Lung (tissue), 12 donors: ENCODE measurements around the gene RAB23. TPM values are rescaled to one million over a fixed set of nuclear protein-coding genes. Genes with fewer than 3 reads are reported as not detected.
A peak's percentile ranks its signal among the peaks of the same experiment; 100 is the strongest.

Experiments used
- ATAC-seq: fragments of 200-7000 bp; cut with Tn5 transposase; one replicate; pipeline ENCODE4 v1.9.1; 2020; ENCODE audit warnings: moderate number of reproducible peaks; ENCODE audit not compliant: insufficient read depth, low FRiP score
- DNase-seq, 3 donors: peaks; one replicate each; pipeline ENCODE4 v3.0.0-alpha.2; 2013 to 2017
- H3K27ac ChIP-seq, 2 donors: one replicate each; pipeline ENCODE4 v1.5.1; 2013; ENCODE audit warnings: mild to moderate bottlenecking in 2 of 2, moderate library complexity in 2 of 2, control low read depth in 1 of 2, inconsistent platforms in 1 of 2, low read depth in 1 of 2, low read length in 1 of 2
- H3K27me3 ChIP-seq, 3 donors: one replicate each; pipeline ENCODE4 v1.5.1; 2013; ENCODE audit warnings: low read length in 2 of 3; ENCODE audit not compliant: control insufficient read depth in 3 of 3, insufficient read depth in 3 of 3
- H3K36me3 ChIP-seq, 4 donors: one replicate each; pipeline ENCODE4 v1.5.1; 2013; ENCODE audit warnings: low read length in 4 of 4, mild to moderate bottlenecking in 1 of 4, moderate library complexity in 1 of 4; ENCODE audit not compliant: control insufficient read depth in 4 of 4, insufficient read depth in 4 of 4
- H3K4me1 ChIP-seq, 5 donors: one replicate each; pipeline ENCODE4 v1.5.1; 2013; ENCODE audit warnings: low read length in 5 of 5, mild to moderate bottlenecking in 2 of 5, moderate library complexity in 1 of 5; ENCODE audit not compliant: control insufficient read depth in 5 of 5, insufficient read depth in 5 of 5
- H3K4me3 ChIP-seq: one replicate; pipeline ENCODE4 v1.5.1; 2013; ENCODE audit warnings: mild to moderate bottlenecking, control low read depth, moderate library complexity
- H3K9ac ChIP-seq, 2 donors: one replicate each; pipeline ENCODE4 v1.5.1; 2013; ENCODE audit warnings: low read length in 2 of 2, control low read depth in 1 of 2; ENCODE audit not compliant: insufficient read depth in 1 of 2
- H3K9me3 ChIP-seq, 4 donors: one replicate each; pipeline ENCODE4 v1.5.1; 2013; ENCODE audit warnings: low read length in 3 of 4, mild to moderate bottlenecking in 1 of 4, moderate library complexity in 1 of 4; ENCODE audit not compliant: control insufficient read depth in 4 of 4, insufficient read depth in 3 of 4
- CTCF ChIP-seq: IDR thresholded peaks from 2 replicates; pipeline ENCODE4 v1.5.1; 2012; ENCODE audit warnings: mild to moderate bottlenecking; ENCODE audit errors: control extremely low read depth, extremely low read depth
- WGBS, 2 donors: extraction: QIAGEN DNeasy Blood & Tissue Kit; methylation state at CpG; one replicate each; pipeline ENCODE4 v1.1.7; 2013; 5-methylcytosine and 5-hydroxymethylcytosine counted together
- polyA plus RNA-seq, 2 donors: library from polyadenylated mRNA; stranded (reverse); fragments of 200-250 nt; gene quantifications; one replicate each; pipeline ENCODE4 v1.2.1, GENCODE V29; 2013
- total RNA-seq, 2 donors: library from RNA; depleted of rRNA in 1 of 2; stranded (reverse); fragments of >200 nt in 1 of 2; gene quantifications; one replicate each; pipeline ENCODE4 v1.2.1, GENCODE V29; 2014 to 2021
- donor health status: control.
- donor health status: control.
- donor health status: Bipolar disorder and iron deficiency.
- donor health status: healthy.
- donor health status: DM: yes; HTN: yes; CAD: no.

RAB23 gene
- total and polyA plus RNA-seq, 4 donors: 4.2 to 26.7 (median 6.9) TPM

GRCh38 chr6:57182017-57182432 is 40.1 kb downstream of the RAB23 start:
- no peak overlapping the region for H3K9ac ChIP-seq
- WGBS, 2 donors: 74 to 83% methylated on average over 2 of the region's 2 CpGs
- peak overlapping the region; percentile 29 to 31 for H3K27ac ChIP-seq
- peaks cover 5 to 9% (median 8%) of the 10 kb centered on the region in 4 donors for H3K36me3 ChIP-seq
- H3K9me3 ChIP-seq: no peaks in the 10 kb centered on the region
- ATAC-seq (peak; percentile 34), DNase-seq (peak; percentile 89 to 98 (median 96))
- peaks cover 0 to 56% (median 6%) of the 10 kb centered on the region in 5 donors for H3K4me1 ChIP-seq
- no peak for TF ChIP-seq CTCF
- H3K27me3 ChIP-seq: no peaks in the 10 kb centered on the region
- H3K4me3 ChIP-seq: no peak overlapping the region

GRCh38 chr6:57180596-57180995 is 41.5 kb downstream of the RAB23 start:
- ATAC-seq: no peak
- Histone ChIP-seq H3K4me1 (peaks cover 0 to 56% (median 12%) of the 10 kb centered on the region in 5 donors), H3K27ac (no peak overlapping the region), H3K4me3 (no peak overlapping the region), H3K9ac (no peak overlapping the region), H3K36me3 (peaks cover 6 to 9% (median 7%) of the 10 kb centered on the region in 4 donors), H3K9me3 (no peaks in the 10 kb centered on the region), H3K27me3 (no peaks in the 10 kb centered on the region)
- TF ChIP-seq CTCF: no peak
- DNase-seq: no peak
- 87 to 97% methylated on average over 3 of the region's 3 CpGs for WGBS, 2 donors

- H3K36me3 ChIP-seq: peaks cover 0 to 3% (median 1%) of the 10 kb centered on the region in 4 donors
- WGBS, 2 donors: 75 to 78% methylated on average over 11 of the region's 11 CpGs
- H3K4me1 ChIP-seq: peaks cover 0 to 67% (median 19%) of the 10 kb centered on the region in 5 donors
- H3K27ac ChIP-seq: peak overlapping the region; percentile 64 to 69
- H3K9me3 ChIP-seq: no peaks in the 10 kb centered on the region
- TF ChIP-seq CTCF: no peak
- no peaks in the 10 kb centered on the region for H3K27me3 ChIP-seq
- peak; percentile 36 to 86 (median 80) for DNase-seq
- H3K9ac ChIP-seq: no peak overlapping the region
- no peak for ATAC-seq
- no peak overlapping the region for H3K4me3 ChIP-seq
These were observed 44.4 kb downstream of the RAB23 start for GRCh38 chr6:57177545-57178265.
